Osteoblast (primary cell): Measurements from ENCODE around the gene MYH11. TPM values are rescaled to one million over a fixed set of nuclear protein-coding genes. Genes with fewer than 3 reads are reported as not detected.

Experiments used
- DNase-seq: peaks from one replicate; pipeline ENCODE4 v3.0.0; 2011; ENCODE audit warnings: low spot score, mixed read lengths; ENCODE audit not compliant: insufficient read length; ENCODE audit errors: missing footprints
- H2AFZ ChIP-seq: 2 replicates; pipeline ENCODE4 v1.6.0; 2011; ENCODE audit warnings: mild to moderate bottlenecking, low read length
- H3K27ac ChIP-seq: 2 replicates; pipeline ENCODE4 v1.5.1; 2011; ENCODE audit warnings: mild to moderate bottlenecking, low read depth, low read length, moderate library complexity
- H3K27me3 ChIP-seq: 2 replicates; pipeline ENCODE4 v1.6.0; 2012; ENCODE audit warnings: mild to moderate bottlenecking, control low read depth, inconsistent platforms, low read length, moderate library complexity; ENCODE audit not compliant: insufficient read depth
- H3K36me3 ChIP-seq: 2 replicates; pipeline ENCODE4 v1.5.1; 2011; ENCODE audit warnings: mild to moderate bottlenecking, low read length, control low read depth, moderate library complexity; ENCODE audit not compliant: insufficient read depth
- H3K4me1 ChIP-seq: 2 replicates; pipeline ENCODE4 v1.5.1; 2011; ENCODE audit warnings: mild to moderate bottlenecking, low read length, control low read depth, moderate library complexity; ENCODE audit not compliant: insufficient read depth
- H3K4me2 ChIP-seq: 2 replicates; pipeline ENCODE4 v1.6.0; 2011; ENCODE audit warnings: mild to moderate bottlenecking, low read length; ENCODE audit not compliant: insufficient read depth
- H3K4me3 ChIP-seq: fragments of 200-600 bp; sonication (generic); 3 replicates; pipeline ENCODE4 v1.5.1; 2012; ENCODE audit warnings: mild to moderate bottlenecking, low read length, inconsistent platforms; ENCODE audit not compliant: insufficient read depth
- H3K79me2 ChIP-seq: 2 replicates; pipeline ENCODE4 v1.6.0; 2012; ENCODE audit warnings: mild to moderate bottlenecking, low read length, control low read depth, inconsistent platforms; ENCODE audit not compliant: insufficient read depth
- H3K9me3 ChIP-seq: 2 replicates; pipeline ENCODE4 v1.5.1; 2011; ENCODE audit warnings: low read depth, low read length, control low read depth
- H4K20me1 ChIP-seq: 2 replicates; pipeline ENCODE4 v1.6.0; 2012; ENCODE audit warnings: mild to moderate bottlenecking, low read length, control low read depth; ENCODE audit not compliant: insufficient read depth
- total RNA-seq: library from RNA; depleted of rRNA; stranded (reverse); fragments of >200 nt; gene quantifications from 2 replicates; pipeline ENCODE4 v1.2.3, GENCODE V29; 2012
- TF ChIP-seq, protein P1 (sequence below): IDR thresholded peaks from 2 replicates; pipeline ENCODE4 v1.5.1; 2011; ENCODE audit warnings: mild to moderate bottlenecking, low read depth, low read length, moderate library complexity; ENCODE audit errors: extremely low read depth

Gene MYH11
- total RNA-seq, 1 donor = under 0.01 TPM

GRCh38 chr16:15705064-15705565 is 151.7 kb downstream of the MYH11 start:
- H3K27ac ChIP-seq = no peak overlapping the region
- H3K27me3 ChIP-seq = no peaks in the 10 kb centered on the region
- H3K79me2 ChIP-seq = peaks cover 2% of the 10 kb centered on the region
- no peak overlapping the region for H2AFZ ChIP-seq
- H3K9me3 ChIP-seq = no peaks in the 10 kb centered on the region
- TF ChIP-seq, protein P1, sequence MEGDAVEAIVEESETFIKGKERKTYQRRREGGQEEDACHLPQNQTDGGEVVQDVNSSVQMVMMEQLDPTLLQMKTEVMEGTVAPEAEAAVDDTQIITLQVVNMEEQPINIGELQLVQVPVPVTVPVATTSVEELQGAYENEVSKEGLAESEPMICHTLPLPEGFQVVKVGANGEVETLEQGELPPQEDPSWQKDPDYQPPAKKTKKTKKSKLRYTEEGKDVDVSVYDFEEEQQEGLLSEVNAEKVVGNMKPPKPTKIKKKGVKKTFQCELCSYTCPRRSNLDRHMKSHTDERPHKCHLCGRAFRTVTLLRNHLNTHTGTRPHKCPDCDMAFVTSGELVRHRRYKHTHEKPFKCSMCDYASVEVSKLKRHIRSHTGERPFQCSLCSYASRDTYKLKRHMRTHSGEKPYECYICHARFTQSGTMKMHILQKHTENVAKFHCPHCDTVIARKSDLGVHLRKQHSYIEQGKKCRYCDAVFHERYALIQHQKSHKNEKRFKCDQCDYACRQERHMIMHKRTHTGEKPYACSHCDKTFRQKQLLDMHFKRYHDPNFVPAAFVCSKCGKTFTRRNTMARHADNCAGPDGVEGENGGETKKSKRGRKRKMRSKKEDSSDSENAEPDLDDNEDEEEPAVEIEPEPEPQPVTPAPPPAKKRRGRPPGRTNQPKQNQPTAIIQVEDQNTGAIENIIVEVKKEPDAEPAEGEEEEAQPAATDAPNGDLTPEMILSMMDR = no peak
- no peak overlapping the region for H3K4me2 ChIP-seq
- H4K20me1 ChIP-seq = peaks cover 5% of the 10 kb centered on the region
- H3K36me3 ChIP-seq = peaks cover 20% of the 10 kb centered on the region
- no peak overlapping the region for H3K4me3 ChIP-seq
- H3K4me1 ChIP-seq = peaks cover 6% of the 10 kb centered on the region
- DNase-seq = no peak

GRCh38 chr16:15704545-15704987 is 152.3 kb downstream of the MYH11 start:
- Histone ChIP-seq H4K20me1 (peaks cover 5% of the 10 kb centered on the region), H3K4me2 (no peak overlapping the region), H3K4me1 (peaks cover 6% of the 10 kb centered on the region), H3K4me3 (no peak overlapping the region), H3K27me3 (no peaks in the 10 kb centered on the region), H2AFZ (no peak overlapping the region), H3K36me3 (peaks cover 25% of the 10 kb centered on the region), H3K27ac (no peak overlapping the region), H3K9me3 (no peaks in the 10 kb centered on the region), H3K79me2 (peaks cover 2% of the 10 kb centered on the region)
- TF ChIP-seq, protein P1 = peak; percentile 89
- peak; percentile 96 for DNase-seq

DNA sequence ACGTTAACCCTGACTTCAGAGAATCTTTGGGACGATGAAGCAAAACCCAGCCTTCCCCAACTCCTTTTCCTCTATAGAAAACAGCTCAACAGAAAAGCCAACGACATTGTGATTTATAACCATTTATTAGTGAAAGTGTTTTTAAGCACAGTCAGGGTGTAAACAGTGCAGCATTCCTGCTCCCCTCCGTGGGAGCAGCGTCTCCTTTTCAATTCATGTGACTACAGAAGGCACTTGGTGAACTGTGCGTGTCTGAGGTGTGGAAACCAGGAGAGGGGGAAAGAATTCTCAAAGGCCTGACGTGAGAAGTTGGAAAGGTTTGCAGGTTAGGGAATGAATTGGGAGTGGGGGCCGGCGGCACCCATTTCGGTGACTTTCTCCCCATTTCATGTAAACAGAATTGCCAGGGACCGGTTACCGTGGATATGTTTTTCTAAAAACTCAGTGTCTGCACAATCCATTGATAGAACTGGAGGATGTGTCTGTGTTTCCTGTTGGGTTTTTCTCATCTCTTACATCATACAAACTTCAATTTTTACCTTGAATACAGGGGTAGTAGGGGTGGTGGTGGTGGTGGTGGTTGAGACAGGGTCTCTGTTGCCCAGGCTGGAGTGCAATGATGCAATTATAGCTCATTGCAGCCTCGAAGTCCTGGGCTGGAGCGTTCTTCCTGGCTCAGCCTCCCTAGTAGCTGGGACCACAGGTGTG is 153.6 kb downstream of the MYH11 start:
- H2AFZ ChIP-seq = no peak overlapping the region
- no peak for DNase-seq
- no peak overlapping the region for H3K4me3 ChIP-seq
- TF ChIP-seq, protein P1 = no peak
- H3K36me3 ChIP-seq = peaks cover 39% of the 10 kb centered on the region
- peaks cover 2% of the 10 kb centered on the region for H3K79me2 ChIP-seq
- H3K27ac ChIP-seq = peak overlapping the region; percentile 50
- H3K4me1 ChIP-seq = peaks cover 6% of the 10 kb centered on the region
- no peak overlapping the region for H3K4me2 ChIP-seq
- peaks cover 3% of the 10 kb centered on the region for H4K20me1 ChIP-seq
- H3K9me3 ChIP-seq = no peaks in the 10 kb centered on the region
- H3K27me3 ChIP-seq = no peaks in the 10 kb centered on the region
